HG02970 (cell line): Measurements from ENCODE around the gene PLCXD1.
"Not testable (repeated sequence)": the region's sequence is repeated elsewhere in the genome, so short reads cannot be mapped to it uniquely, and the experiment has no call there.

Experiments used
- ATAC-seq: cut with Tn5 transposase; IDR thresholded peaks from one replicate; pipeline ENCODE4 v1.9.1; 2021; ENCODE audit warnings: mild to moderate bottlenecking, moderate library complexity, moderate number of reproducible peaks; ENCODE audit not compliant: unreplicated experiment, low FRiP score

PLCXD1 gene

GRCh38 chrX:281166-281999, at the start of gene PLCXD1:
PLCXD1 (plus strand) TSS chrX:281381; CDS start chrX:284188, 2,807 bp downstream.
- ATAC-seq: no peak

DNA sequence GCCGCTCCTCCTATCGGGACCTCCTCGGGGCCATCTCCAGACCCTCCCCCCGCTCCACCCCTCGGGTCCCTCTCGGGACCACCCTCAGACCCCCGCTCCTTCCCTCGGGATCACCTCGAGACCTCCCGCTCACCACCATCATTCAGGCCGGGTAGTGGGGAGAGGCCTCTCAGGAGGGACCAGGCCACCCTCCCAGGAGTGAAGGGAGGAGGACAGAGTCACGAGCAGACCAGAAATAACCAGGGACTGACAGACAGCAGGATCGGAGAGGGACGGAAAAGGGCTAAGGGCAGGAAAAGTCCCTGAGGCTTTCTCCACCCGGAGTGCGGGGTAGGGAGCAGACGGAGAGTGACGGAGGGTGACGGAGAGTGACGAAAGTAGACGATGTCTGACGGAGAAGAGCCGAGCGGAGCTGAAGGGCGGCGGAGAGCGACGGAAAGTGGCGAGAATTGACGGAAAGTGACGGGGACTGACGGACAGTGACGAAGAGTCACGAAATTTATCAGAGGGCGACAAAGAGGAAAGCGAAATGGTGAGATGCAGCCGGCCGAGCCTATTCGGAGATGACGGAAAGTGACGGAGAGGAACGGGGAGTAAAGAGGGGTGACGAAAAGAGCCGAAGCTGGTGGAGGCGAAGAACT, 49.4 kb upstream of the PLCXD1 start:
- ATAC-seq: peak; percentile 86

DNA sequence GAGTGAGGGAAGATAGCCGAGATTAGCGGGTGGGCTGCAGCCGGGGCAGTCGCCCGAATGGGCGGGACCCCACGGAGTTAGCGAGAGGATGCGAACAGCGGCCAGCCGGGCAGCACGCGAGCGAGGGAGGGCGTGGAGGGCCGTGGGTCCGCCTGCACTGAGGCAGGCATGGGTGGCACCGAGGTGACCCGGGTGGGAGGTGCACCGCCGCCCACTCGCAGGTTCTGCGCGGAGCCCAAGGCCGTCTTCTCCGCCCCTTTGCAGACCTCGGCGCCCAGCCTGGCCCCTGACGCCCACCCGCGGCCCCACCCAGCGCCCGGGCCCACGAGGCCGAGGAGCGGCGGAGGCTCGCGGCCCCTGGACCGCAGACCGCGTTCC, 48.9 kb upstream of the PLCXD1 start:
- not testable (repeated sequence) for ATAC-seq

DNA sequence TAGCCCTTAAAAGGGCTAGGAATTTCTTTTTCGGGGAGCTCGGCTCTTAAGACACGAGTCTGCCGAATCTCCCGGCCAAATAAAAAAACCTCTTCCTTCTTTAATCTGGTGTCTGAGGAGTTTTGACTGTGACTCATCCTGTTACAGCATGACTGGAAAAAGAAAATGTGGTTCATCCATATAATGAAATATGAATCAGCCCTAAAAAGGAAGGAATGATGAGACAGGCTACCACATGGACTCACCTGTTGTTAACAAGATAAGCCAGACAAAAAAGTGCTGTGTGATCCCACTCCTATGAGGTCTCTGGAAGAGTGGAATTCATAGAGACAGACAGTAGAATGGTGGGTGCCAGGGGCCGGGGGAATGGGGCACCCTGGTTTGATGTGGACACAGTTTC, 45.0 kb upstream of the PLCXD1 start:
- ATAC-seq: not testable (repeated sequence)

GRCh38 chrX:250965-251364, 30.2 kb upstream of the PLCXD1 start:
- ATAC-seq: no peak

GRCh38 chrX:251396-252243, 29.6 kb upstream of the PLCXD1 start:
- not testable (repeated sequence) for ATAC-seq

- no peak for ATAC-seq
Measured at GRCh38 chrX:252244-252956, 28.8 kb upstream of the PLCXD1 start.

DNA sequence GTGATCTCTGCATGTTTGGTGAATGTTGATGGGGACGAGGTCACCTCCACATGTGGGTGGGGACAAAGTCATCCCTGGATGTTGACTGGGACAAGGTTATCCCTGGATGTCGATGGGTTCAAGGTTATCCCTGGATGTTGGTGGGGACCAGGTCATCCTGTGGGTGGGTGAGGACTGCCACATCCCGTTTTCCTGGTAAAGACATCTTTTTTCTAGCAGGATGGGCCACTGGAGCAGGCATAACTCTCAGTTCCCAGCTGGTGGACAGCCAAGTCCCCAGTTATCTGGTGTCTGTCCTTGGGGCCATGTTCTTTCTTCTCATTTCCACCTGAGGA, 28.3 kb upstream of the PLCXD1 start:
- no peak for ATAC-seq

DNA sequence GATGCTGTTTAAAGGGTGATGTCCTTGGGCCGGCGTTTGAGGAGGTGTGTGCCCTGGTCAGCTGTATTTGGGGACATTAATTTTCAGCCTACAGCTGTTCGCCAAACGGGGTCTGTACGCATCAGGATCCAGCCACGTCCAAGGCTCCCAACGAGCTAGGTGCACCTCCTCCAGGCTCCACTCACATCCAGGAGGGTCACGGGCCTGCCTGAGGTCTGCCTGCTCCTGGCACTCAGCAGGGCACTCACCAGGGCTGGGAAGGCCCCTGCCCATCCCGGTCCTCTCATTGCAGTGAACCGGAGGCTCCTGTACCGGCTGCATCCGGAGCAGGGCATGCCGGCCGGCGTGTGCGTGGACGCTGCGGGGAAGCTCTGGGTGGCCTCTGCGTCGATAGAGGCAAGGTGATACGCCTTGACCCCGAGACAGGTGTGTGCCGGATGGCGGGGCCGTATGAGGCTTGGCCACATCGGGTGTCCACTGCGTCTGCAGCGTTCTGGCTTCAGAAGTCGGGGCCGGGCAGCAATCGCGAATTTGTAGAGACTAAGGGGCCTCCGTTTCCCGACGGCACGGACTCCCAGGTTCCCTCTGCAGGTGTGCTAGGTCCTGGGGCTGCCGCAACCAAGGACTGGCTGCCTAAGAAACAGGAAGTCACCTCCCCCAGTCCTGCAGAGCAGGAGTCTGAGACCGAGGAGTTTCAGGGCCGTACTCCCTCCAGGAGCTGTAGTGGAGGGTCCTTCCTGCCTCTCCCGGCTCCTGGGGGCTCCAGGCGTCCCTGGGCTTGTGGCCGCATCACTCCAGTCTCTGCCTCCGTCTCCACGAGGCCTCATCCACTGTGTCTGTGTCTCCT, 27.5 kb upstream of the PLCXD1 start:
- no peak for ATAC-seq

DNA sequence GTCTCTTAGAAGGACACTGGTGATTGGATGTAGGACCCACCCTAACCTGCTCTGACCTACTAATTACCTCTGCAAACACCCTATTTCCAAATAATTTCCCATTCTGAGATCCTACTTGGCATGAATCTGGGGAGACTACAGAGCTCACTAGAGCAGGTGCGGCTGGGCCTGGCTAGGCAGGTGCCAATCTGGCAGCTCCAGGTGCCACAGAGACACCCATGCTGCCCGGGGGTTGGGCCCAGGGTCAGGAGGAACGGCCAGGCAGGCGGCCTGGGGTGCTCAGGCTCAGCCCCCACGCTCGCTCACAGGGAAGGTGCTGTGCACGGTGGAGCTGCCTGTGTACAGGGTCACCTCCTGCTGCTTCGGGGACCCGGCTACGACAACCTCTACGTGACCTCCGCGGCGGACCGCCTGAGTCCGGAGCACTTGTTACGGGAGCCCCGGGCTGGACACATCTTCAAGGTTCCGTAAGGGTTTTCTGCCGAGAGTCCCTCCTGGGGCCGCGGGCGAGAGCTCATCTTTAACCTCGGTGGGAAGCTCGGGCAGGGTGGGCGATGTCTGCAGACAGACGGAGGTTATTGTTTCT, 26.5 kb upstream of the PLCXD1 start:
- no peak for ATAC-seq

GRCh38 chrX:255923-256331, 25.3 kb upstream of the PLCXD1 start:
- no peak for ATAC-seq

DNA sequence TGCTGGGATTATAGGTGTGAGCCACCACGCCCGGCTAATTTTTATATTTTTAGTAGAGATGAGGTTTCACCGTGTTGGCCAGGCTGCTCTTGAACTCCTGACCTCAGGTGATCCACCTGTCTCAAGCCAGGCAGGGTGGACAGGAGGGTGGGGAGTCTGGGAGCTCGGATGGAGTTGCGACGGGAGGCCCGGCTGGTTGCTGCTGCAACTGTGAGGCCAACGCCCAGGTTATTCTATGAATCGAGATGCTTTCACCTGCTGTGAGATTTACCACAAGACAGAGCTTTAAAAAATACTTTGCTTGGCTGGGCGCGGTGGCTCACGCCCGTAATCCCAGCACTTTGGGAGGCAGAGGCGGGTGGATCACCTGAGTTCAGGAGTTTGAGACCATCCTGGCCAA, 24.1 kb upstream of the PLCXD1 start:
- ATAC-seq: not testable (repeated sequence)

GRCh38 chrX:257681-258289, 23.4 kb upstream of the PLCXD1 start:
- ATAC-seq: no peak

- no peak for ATAC-seq
Measured at GRCh38 chrX:258291-259040, 22.7 kb upstream of the PLCXD1 start.

GRCh38 chrX:259692-260355, 21.4 kb upstream of the PLCXD1 start:
- ATAC-seq: no peak

DNA sequence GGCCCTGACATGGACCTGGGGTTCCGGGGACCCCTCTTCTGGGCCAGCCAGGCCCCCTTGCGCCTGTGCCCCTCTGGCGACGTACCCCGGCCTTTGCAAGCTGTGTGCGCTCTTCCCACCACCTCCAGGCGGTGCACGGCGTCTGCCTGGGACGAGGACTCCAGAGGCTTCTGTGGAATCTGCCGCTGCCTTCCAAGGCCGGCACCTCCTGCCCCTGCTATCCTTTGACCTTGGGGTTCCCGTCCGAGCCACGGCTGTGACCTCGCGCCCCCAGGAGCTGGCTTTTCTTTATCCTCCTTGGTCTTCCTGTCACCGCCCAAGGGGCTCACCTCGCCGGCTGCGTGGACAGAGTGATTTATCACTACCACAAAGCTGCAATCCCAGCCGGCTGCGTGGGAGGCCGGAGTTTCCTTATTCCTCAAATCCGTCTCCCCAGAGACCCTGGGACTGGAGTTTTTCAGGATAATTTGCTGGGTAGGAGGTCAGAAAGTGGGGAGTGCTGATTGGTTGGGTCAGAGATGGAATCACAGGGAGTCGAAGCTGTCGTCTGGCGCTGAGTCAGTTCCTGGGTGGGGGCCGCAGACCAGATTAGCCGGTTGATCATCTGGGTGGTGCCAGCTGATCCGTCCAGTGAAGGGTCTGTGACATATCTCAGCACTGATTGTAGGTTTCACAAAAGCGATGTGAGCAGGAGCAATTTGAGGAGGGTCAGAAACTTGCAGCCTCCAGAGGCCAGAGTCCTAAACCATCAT, 19.8 kb upstream of the PLCXD1 start:
- no peak for ATAC-seq

DNA sequence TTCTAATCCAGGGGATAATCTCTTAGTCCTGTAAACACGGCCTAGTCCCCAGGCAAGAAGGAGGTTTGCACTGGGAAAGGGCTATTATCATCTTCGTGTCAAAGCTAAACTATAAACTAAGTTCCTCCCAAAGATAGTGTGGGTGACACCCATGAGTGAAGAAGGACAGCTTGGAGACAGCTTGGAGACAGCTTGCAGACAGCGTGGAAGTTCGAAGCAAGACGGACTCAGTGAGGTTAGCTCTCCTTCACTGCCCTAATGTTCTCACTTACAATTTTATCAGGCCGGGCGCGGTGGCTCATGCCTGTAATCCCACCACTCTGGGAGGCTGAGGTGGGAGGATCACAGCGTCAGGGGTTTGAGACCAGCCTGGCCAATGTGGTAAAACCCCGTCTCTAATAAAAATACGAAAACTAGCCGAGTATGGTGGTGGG, 19.2 kb upstream of the PLCXD1 start:
- ATAC-seq: no peak
